GM19099 (cell line): ENCODE measurements around the gene HNF1B.

ENCODE experiments used
- POLR2A ChIP-seq: IDR thresholded peaks from 3 replicates; pipeline ENCODE4 v1.6.1; 2011; ENCODE audit warnings: low read depth; ENCODE audit not compliant: insufficient read length; ENCODE audit errors: extremely low read depth

The HNF1B gene, protein sequence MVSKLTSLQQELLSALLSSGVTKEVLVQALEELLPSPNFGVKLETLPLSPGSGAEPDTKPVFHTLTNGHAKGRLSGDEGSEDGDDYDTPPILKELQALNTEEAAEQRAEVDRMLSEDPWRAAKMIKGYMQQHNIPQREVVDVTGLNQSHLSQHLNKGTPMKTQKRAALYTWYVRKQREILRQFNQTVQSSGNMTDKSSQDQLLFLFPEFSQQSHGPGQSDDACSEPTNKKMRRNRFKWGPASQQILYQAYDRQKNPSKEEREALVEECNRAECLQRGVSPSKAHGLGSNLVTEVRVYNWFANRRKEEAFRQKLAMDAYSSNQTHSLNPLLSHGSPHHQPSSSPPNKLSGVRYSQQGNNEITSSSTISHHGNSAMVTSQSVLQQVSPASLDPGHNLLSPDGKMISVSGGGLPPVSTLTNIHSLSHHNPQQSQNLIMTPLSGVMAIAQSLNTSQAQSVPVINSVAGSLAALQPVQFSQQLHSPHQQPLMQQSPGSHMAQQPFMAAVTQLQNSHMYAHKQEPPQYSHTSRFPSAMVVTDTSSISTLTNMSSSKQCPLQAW

DNA sequence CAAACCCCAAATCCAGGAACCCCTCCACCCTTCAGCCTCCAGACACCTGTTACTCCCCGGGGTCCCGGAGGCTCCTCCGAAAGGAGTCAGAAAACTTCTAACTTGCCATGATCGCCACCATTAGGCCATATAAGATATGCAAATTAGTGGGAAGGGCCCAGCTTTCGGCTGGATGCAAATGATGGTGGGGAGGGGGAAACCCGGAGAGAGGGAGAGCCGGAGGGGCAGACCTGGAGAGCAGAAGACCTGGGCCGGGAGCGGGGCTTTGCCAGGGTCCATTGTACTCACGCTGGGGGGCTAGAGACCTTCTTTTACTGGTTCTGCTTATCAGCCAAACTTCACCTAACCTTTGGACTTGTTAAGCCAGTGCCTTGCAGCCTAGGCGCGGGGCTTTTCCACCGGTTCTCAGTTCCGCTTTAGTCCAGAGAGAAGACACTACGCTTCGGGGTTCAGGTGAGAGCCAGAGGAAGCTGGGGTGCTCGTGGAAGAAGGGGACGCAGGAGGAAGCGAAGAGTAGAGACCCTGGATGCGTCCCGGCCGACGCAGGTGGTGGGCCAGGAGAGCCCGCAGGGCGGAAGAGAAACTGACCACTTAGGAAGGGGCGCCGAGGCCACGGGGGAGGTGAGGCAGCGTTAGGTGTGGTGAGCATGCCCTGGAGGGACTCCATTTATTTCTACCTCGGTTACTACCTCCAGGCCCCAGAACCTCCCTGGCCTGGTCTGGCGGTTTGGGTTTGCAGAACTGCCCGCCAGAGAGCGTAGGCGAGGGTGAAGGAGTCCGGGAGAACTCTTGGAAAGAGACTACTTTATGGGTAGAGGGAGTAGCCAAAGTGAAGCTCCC lies at the start of gene HNF1B:
TSS of gene HNF1B (minus strand) at position 99 of the 840 bp plus-strand sequence. CDS start 175 bp downstream, outside the sequence.
- peak; percentile 95 for TF ChIP-seq POLR2A

DNA sequence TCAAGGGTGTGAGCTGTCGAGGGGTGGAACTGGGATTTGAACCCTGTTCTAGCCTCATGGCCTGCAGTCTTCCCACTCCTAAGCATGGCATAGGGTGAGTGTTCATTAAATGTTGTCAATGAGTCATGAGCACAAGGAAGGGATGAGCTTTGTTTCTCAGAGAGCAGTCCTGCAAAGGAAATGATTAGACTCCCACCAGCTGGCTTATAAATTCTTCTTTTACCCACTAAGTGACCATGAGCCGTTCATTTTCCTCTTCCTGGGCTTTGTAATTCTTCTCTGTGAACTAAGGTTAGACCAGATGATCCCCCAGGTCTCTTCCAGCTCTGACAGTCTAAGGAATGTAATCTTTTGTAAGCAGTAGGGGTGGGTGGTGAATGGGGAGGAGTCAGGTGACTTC lies 47.9 kb upstream of the HNF1B start:
- no peak for TF ChIP-seq POLR2A

DNA sequence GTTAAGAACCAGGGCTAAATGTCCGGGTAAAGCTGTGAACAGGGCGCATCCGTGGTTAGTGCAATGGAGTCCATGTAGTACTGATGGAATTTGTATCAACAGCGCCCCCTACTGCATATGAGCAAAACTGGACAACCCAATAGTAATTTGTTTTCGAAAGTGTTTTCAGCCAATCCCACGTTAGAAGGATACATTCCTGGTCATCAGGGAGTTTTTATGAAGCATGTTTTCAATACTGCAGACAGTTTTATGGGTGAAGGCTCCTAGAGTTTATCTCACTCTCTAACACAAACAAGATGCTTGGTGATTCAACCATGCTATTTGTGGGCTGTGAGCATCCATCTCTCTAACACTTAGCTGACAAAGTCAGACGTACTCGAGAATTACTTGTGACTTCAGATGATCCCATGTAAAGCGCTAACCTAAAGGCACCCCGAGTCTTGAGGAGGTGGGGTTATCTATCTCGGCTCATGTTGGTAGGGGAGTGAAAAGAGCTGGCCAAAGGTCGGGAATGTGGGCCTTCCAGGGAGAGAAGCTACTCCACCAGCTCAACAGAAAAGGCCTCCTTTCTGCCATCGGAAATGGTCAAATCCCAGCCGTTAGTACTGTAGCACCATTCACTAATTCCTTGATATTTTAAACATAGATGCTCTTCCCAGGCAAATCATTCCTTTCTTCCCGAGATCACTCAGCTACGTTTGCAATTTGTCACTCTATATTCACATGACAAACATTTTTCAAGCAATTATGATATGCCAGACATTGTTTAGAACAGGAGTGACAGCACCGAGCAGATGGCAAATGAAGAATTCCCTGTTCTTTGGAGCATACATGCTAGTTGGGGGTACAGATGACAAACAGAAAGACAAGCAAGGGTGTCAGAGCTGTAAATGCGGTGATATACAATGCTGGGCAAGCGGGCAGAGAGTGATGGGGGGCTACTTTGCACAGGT lies 46.9 kb upstream of the HNF1B start:
- TF ChIP-seq POLR2A = no peak

DNA sequence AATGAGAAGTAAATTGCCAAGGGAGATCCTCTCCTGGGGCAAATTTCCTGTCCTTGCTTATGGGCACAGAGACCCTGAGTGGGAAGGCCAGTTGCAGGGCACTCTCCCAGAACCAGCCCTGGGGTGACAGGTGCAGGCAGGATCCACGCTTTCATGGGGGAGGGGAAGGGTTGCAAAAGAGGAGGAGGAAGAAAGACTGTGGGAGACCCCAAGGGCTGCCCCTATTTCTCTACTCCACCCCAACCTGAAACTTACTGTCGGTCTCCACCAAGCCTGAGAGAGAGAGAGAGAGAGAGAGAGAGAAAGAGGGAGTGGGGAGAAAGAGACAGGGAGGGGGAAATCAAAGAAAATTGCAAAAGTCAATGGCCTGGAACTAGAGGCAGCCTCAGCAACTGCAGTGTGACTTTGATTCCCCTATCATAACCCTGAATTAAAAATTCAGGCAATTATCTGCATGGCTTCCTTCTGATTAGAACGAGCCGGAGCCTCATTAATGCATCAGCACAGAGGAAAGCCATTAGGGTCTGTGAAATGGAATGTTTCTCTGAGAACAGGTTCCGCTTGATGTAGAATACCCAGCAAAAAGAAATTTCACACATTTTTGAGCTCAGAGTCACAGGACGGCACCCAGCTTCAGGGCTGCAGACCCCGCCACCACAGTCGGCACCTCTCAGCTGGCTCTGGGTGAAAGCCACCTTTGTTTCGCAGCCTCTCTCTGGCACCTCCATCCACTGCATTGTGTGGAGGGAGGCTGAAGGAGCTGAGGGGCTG lies 45.1 kb upstream of the HNF1B start:
- no peak for TF ChIP-seq POLR2A

DNA sequence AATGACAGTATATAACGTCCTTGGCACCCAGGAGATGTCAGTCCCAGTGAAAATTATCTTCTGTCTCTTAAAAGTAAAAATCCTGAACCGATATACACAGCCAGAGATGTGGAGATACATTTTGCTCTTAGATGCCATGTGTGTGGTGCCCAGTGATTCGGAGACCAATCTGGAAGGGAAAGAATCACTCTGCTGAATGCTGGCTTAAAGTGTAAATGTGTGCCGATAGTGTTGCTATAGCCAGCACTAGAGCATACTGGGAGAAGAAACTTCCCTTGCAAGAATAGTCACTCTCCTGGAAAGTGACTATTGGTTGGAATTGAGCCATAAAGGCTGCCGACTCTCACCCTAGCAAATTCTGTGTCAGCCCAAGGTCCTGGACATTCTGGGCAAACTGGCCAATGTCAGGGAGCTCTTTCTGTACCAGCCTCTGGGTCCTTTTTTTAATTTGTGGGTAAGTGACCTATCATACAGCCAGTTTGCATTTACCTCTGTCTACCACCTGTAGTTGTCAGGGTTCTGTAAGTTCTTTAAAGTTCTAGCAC lies 44.2 kb upstream of the HNF1B start:
- no peak for TF ChIP-seq POLR2A

DNA sequence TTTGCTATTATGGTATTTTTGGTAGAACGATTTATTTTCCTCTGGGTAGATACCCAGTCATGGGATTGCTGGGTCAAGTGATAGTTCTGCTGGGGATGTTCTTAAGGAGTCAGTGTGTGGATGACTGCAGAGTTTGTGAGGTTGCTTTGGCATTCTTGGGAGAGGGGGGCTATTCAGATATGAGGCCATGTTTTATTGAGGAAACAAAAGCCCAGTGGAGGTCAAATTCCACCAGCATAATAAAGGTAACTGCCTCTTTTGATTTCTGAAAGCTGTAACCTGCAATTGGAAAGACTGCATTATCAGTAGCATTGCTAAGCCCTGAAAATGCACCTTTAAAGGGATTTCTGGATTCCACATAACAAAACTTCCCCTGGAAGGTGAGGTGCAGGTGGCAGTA lies 43.7 kb upstream of the HNF1B start:
- TF ChIP-seq POLR2A = no peak

DNA sequence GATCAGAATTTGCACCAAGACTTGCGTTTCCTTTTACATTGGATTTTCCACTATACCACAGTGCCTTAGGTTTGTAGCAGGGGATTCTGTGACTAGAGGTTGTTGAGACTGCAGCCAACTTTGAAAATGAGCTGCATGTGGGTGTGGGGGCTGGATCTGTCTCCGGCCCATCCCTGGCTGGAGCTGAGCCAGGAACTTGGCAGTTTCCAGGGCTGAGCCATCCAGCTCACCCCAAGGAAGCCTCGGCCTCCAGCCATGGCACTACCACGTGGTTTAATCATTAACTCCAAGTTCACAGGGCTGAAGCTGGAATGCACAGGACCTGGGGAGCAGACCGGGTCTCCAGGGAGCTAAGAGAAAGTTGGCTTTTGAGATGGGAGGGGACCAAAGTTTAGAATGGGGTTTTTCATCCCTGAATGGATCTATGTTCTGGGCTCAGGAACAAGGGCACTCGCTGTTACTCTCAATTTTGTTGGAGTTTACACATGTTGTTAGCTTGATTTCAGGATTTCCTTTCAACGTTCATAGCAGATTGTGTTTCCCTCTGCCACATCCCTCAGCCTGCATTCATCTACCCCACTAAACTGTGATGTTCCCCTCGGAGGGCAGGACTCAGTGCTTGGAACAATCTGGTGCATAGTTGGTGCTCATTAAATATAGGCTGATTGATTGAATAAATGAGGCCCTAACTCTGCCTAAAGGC lies 42.3 kb upstream of the HNF1B start:
- TF ChIP-seq POLR2A = no peak

DNA sequence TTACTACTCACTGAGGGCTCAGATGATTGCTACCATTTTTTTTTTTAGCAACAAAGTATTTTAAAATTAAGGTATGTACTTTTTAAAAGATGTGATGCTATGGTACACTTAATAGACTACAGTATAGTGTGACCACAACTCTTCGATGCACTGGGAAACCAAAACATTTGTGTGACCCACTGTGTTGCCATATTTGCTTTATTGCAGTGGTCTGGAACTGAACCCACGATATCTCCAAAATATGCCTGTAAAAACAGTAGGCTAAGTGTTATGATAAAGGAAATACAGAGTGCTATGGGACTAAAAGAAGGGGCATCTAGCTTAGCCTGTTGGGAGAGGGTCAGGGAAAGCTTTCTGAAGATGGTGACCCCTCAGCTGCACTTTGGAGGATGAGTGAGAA lies 41.6 kb upstream of the HNF1B start:
- no peak for TF ChIP-seq POLR2A

DNA sequence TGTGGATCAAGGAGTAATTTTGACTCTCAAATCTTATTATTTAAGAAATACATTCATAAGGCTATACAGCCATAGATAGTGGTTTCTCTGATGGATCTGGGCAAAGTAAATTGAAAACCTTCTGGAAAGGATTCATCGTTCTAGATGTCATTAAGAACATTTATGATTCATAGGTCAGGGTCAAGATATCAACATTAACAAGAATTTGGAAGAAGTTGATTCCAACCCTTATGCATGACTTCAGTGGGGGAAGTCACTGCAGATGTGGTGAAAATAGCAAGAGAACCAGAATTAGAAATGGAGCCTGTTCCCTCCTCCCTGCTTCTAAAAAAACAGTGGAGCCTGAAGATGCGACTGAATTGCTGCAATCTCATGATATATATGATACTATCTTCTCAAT lies 36.6 kb upstream of the HNF1B start:
- TF ChIP-seq POLR2A = no peak

DNA sequence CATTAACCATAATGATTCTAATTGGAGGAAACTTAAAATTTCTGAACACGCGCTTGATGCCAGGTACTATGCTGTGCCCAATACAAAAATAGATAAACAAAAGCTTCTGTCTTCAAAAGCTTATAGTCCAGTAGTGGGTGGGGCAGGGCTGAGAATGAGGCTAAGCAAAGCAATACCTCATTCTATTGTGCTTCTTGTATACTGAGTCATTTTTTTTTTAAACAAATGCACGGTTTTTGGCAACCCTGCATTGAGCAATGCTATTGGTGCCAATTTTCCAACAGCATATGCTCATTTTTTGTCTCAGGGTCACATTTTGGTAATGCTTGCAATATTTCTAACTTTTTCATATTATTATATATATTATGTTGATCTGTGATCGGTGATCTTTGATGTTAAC lies 34.7 kb upstream of the HNF1B start:
- no peak for TF ChIP-seq POLR2A

DNA sequence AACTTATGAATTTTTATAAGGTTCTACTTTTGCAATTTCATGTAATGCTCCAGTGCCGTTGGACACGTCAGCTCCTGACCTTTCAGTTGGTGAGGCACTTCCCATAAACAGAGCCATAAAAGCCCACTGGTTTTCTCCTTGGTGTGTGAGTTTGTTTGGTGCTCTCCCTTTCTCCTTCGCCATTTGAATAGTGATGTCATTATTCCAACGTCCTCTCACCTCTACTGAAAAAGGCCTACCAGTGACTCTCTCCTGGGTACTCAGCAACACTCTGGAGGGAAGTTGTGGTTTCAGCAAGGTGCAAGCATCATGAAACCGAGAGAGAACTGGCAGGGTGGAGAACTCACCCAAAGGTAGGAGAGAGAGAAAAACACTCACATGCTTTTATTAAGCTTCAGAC lies 29.6 kb upstream of the HNF1B start:
- TF ChIP-seq POLR2A = no peak

DNA sequence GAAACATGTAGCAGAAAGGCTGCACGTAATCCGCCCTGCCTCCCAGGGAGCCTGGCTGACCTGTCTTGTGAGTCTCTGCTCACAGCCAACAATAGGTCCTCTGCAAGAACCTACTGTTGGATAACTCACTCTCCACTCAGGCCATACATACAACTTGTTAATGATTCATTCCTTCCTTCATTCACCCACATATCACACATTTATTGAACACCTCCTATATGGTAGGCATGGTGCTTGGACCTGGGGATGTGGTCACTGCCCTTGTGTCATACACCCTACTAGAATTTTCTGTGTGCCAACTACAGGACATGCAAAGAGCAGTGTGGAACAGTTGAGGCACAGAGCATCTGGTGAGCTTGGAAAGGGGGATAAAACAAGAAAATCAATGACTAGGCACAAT lies 28.1 kb upstream of the HNF1B start:
- TF ChIP-seq POLR2A = no peak
